ENCODE data around the gene ACOX3.
"Not testable (repeated sequence)": the region's sequence is repeated elsewhere in the genome, so short reads cannot be mapped to it uniquely, and the experiment has no call there.

ACOX3 gene

GRCh38 chr4:8433136-8433535, 7.4 kb downstream of the ACOX3 start:
- no peak for DNase-seq (ENCODE audit: low read depth)

GRCh38 chr4:8431553-8431952, 9.0 kb downstream of the ACOX3 start:
- DNase-seq (ENCODE audit: low read depth), result no peak

GRCh38 chr4:8428288-8429097, 12.0 kb downstream of the ACOX3 start:
- peak; percentile 91 for DNase-seq (ENCODE audit: low read depth)

- no peak for DNase-seq (ENCODE audit: low read depth)
Observed at GRCh38 chr4:8427761-8428287, 12.7 kb downstream of the ACOX3 start.

- DNase-seq (ENCODE audit: low read depth), result no peak
Observed at GRCh38 chr4:8427262-8427661, 13.3 kb downstream of the ACOX3 start.

- DNase-seq (ENCODE audit: low read depth), result no peak
Observed at GRCh38 chr4:8422786-8423185, 17.7 kb downstream of the ACOX3 start.

GRCh38 chr4:8422327-8422726, 18.2 kb downstream of the ACOX3 start:
- no peak for DNase-seq (ENCODE audit: low read depth)

GRCh38 chr4:8420151-8420550, 20.4 kb downstream of the ACOX3 start:
- DNase-seq (ENCODE audit: low read depth), result not testable (repeated sequence)

GRCh38 chr4:8419222-8420041, 21.1 kb downstream of the ACOX3 start:
- no peak for DNase-seq (ENCODE audit: low read depth)

GRCh38 chr4:8417071-8417614, 23.4 kb downstream of the ACOX3 start:
- DNase-seq (ENCODE audit: low read depth), result no peak

GRCh38 chr4:8414377-8414776, 26.1 kb downstream of the ACOX3 start:
- no peak for DNase-seq (ENCODE audit: low read depth)

GRCh38 chr4:8412288-8412687, 28.2 kb downstream of the ACOX3 start:
- DNase-seq (ENCODE audit: low read depth), result no peak

- DNase-seq (ENCODE audit: low read depth), result no peak
Observed at GRCh38 chr4:8411351-8412180, 29.0 kb downstream of the ACOX3 start.

GRCh38 chr4:8410641-8411271, 29.8 kb downstream of the ACOX3 start:
- DNase-seq (ENCODE audit: low read depth), result no peak

- DNase-seq (ENCODE audit: low read depth), result no peak
Observed at GRCh38 chr4:8410066-8410625, 30.4 kb downstream of the ACOX3 start.

GRCh38 chr4:8409264-8410065, 31.1 kb downstream of the ACOX3 start:
- DNase-seq (ENCODE audit: low read depth), result peak; percentile 49

- no peak for DNase-seq (ENCODE audit: low read depth)
Observed at GRCh38 chr4:8407756-8408155, 32.8 kb downstream of the ACOX3 start.

GRCh38 chr4:8407316-8407715, 33.2 kb downstream of the ACOX3 start:
- DNase-seq (ENCODE audit: low read depth), result no peak

- DNase-seq (ENCODE audit: low read depth), result not testable (repeated sequence)
Observed at GRCh38 chr4:8406887-8407286, 33.6 kb downstream of the ACOX3 start.

- no peak for DNase-seq (ENCODE audit: low read depth)
Observed at GRCh38 chr4:8405516-8405875, 35.0 kb downstream of the ACOX3 start.
